HG02885 (cell line): Measurements from ENCODE around the gene PECR.
A peak's percentile ranks its signal among the peaks of the same experiment; 100 is the strongest.
"Not testable (repeated sequence)": the region's sequence is repeated elsewhere in the genome, so short reads cannot be mapped to it uniquely, and the experiment has no call there.

ENCODE experiments used
- ATAC-seq: cut with Tn5 transposase; IDR thresholded peaks from one replicate; pipeline ENCODE4 v1.9.1; 2021; ENCODE audit warnings: mild to moderate bottlenecking; ENCODE audit not compliant: unreplicated experiment, poor library complexity

Gene PECR

GRCh38 chr2:216034065-216034464 lies 47.5 kb downstream of the PECR start:
- ATAC-seq: peak; percentile 33

- no peak for ATAC-seq
Measured at GRCh38 chr2:216033403-216033802, 48.2 kb downstream of the PECR start.

- ATAC-seq: peak; percentile 85
Measured at GRCh38 chr2:216031960-216032689, 49.5 kb downstream of the PECR start.

- ATAC-seq: no peak
Measured at GRCh38 chr2:216030216-216030615, 51.4 kb downstream of the PECR start.

GRCh38 chr2:216029416-216030129 lies 52.0 kb downstream of the PECR start:
- ATAC-seq: no peak

- ATAC-seq: no peak
Measured at GRCh38 chr2:216024779-216025336, 56.8 kb downstream of the PECR start.

GRCh38 chr2:216023055-216023648 lies 58.5 kb downstream of the PECR start:
- ATAC-seq: peak; percentile 90

- no peak for ATAC-seq
Measured at GRCh38 chr2:216021768-216022565, 59.6 kb downstream of the PECR start.

- ATAC-seq: no peak
Measured at GRCh38 chr2:216018709-216019108, 62.9 kb downstream of the PECR start.

- ATAC-seq: no peak
Measured at GRCh38 chr2:216017365-216017764, 64.2 kb downstream of the PECR start.

- ATAC-seq: no peak
Measured at GRCh38 chr2:216016581-216016980, 65.0 kb downstream of the PECR start.

GRCh38 chr2:216015722-216016464 lies 65.7 kb downstream of the PECR start:
- peak; percentile 73 for ATAC-seq

- no peak for ATAC-seq
Measured at GRCh38 chr2:216014986-216015385, 66.6 kb downstream of the PECR start.

GRCh38 chr2:216014006-216014405 lies 67.6 kb downstream of the PECR start:
- ATAC-seq: no peak

- ATAC-seq: peak; percentile 58
Measured at GRCh38 chr2:216013080-216013909, 68.3 kb downstream of the PECR start, which contains the start of gene MREG. TSS of gene MREG (minus strand) at chr2:216013551. CDS start at chr2:216013327, 224 bp downstream.

GRCh38 chr2:216012830-216013079 lies 68.9 kb downstream of the PECR start:
- no peak for ATAC-seq

GRCh38 chr2:216012133-216012829 lies 69.3 kb downstream of the PECR start:
- no peak for ATAC-seq

GRCh38 chr2:216009215-216009614 lies 72.4 kb downstream of the PECR start:
- ATAC-seq: not testable (repeated sequence)
